GF-D8 (cell line): ENCODE data around the gene TYMP.
"Not testable (repeated sequence)": the region's sequence is repeated elsewhere in the genome, so short reads cannot be mapped to it uniquely, and the experiment has no call there.

Source experiments
- DNase-seq: peaks from one replicate; lab custom pipeline; 2025; lab: John Stamatoyannopoulos, UW

Gene TYMP

GRCh38 chr22:50523806-50524675 is 5.8 kb downstream of the TYMP start:
- DNase-seq = no peak

DNA sequence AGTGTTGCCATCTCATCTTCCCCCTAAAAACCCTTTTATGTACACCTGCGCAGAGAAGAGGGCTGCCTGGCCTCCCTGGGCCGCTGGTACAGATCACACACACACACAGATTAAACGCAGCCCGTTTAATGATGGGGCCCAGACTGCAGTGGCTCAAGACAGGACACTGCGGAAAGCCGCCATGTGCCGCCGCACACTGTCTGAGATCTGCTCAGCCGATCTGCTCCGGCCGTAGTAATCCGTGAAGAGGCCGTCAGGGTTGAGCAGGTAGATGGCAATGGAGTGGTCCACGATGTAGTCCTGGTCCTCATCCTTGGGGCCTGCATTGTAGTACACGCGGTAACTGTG is 6.4 kb downstream of the TYMP start:
- DNase-seq = no peak

DNA sequence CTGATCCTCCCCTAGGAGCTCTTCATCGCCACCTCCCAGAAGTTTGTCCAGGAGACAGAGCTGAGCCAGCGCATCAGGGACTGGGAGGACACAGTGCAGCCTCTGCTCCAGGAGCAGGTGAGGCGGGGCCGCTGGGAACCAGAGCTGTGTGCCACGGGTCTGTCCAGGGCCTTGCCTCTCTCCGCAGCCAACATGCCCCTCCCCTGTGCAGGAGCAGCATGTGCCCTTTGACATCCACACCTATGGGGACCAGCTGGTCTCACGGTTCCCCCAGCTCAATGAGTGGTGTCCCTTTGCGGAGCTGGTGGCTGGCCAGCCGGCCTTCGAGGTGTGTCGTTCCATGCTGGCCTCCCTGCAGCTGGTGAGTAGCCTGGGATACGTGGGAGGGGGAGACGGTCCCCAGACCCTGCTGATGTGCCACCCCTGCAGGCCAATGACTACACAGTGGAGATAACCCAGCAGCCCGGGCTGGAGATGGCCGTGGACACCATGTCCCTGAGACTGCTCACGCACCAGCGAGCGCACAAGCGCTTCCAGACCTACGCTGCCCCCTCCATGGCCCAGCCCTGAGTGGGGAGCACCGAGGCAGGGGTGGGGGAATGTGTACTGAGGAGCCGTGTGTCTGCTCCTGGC is 6.9 kb downstream of the TYMP start:
- no peak for DNase-seq

GRCh38 chr22:50522208-50522805 is 7.5 kb downstream of the TYMP start:
- DNase-seq = no peak

DNA sequence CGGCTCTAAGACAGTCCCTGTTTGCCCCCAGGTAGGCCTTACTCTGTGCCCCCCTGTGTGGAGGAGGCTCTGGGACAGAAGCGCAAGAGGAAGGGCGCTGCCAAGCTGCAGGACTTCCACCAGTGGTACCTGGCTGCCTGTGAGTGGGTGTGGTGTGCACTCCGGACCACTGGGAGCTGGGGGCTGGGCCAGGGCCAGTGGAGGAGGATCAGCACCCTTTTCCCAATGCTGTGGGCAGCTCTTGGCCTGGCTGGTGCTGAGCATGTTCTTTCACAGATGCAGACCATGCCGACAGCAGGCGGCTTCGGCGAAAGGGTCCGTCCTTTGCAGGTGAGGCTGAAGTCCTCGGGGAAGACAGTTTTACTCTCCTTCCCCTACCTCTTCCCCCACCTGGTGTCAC is 8.1 kb downstream of the TYMP start:
- no peak for DNase-seq

GRCh38 chr22:50520826-50521453 is 8.9 kb downstream of the TYMP start:
- no peak for DNase-seq

- not testable (repeated sequence) for DNase-seq
Measured at GRCh38 chr22:50520184-50520583, 9.6 kb downstream of the TYMP start.

DNA sequence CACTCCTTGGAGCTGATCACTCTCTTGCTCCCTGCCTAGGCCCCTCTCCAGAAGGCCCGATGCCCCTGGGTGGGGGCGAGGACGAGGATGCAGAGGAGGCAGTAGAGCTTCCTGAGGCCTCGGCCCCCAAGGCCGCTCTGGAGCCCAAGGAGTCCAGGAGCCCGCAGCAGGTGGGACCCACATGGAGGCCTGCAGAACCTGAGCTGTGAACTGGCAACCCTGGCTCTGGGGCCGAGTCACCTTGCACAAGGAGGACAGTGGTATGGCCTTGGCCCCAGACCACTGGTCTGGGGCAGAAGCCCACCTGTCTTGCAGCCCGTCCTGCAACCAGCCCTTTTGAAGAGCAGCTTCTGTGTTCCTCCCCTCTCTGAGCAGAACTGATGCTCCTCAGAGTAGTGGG is 10.7 kb downstream of the TYMP start:
- no peak for DNase-seq

DNA sequence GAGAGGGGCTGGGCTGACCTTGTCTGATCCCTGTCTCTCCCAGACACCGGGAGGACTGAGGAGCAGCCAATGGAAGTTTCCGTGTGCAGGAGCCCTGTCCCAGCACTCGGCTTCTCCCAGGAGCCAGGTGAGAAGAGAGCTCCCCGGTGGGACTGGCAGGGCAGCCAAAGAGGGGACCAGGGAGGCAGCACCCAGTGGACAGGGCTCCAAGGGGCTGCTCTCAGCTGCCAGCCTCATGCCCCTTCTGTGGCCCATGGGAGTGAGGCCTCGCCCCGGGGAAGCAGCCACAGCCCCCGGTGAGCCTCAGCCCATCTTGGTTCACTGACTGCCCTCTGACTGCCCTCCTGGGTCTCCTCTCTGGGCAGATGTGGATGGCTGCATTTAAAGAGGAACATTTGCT is 11.2 kb downstream of the TYMP start:
- no peak for DNase-seq

DNA sequence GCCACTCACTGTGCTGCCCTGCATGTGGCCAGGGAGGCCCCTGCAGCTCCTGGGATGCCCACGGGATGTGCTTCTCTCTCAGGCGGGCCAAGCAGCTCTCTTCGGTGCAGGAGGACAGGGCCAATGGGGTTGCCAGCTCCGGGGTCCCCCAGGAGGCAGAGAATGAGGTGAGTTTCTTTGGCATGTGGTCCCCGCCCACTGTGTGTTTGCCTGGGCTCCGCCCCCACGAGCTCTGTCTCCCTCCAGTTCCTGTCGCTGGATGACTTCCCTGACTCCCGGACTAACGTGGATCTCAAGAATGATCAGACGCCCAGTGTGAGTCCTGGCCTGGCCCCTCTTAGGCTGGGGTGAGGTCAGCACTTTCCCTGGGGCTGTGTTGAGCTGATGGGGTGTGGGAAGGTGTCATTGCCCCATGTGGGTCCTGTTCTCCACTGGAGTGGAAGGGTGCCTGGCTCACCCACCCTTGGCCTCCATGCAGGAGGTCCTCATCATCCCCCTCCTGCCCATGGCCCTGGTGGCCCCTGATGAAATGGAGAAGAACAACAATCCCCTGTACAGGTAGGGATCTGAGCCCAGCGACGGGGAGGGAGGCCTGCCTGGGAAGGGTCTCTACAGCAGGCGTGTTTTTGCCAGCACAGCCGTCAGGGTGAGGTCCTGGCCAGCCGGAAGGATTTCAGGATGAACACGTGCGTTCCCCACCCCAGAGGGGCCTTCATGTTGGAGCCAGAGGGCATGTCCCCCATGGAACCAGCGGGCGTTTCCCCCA is 12.1 kb downstream of the TYMP start:
- no peak for DNase-seq

- no peak for DNase-seq
Measured at GRCh38 chr22:50516891-50517290, 12.9 kb downstream of the TYMP start.

DNA sequence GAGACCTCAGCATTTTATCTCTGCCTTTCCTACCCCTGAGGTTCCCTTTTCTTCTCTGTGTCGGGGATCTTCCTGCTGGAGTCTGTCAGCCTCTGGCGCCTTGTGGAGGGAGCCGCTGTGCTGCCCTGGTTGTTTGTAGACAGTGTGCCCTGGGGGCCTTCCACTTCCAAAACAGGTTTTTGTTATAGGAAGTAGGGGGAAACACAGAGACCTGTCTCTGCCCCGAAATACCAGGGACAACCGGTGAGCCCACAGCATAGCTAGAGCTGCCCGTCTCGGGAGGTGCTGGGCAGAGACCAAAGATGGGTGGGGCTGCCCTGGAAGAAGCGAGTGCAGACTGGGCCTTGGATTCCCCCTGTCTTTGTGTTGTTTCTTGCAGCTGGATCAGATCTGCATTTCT is 13.7 kb downstream of the TYMP start:
- no peak for DNase-seq

DNA sequence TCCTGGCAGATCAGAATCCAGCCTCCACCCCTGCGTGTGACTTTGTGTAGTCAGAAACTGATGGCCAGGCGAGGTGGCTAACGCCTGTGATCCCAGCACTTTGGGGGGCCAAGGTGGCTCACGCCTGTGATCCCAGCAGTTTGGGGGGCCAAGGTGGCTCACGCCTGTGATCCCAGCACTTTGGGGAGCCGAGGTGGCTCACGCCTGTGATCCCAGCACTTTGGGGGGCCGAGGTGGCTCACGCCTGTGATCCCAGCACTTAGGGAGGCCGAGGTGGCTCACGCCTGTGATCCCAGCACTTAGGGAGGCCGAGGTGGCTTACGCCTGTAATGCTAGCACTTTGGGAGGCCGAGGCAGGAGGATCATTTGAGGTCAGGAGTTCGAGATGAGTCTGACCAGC is 16.6 kb downstream of the TYMP start:
- DNase-seq = no peak

GRCh38 chr22:50508897-50509296 is 20.9 kb downstream of the TYMP start:
- no peak for DNase-seq

DNA sequence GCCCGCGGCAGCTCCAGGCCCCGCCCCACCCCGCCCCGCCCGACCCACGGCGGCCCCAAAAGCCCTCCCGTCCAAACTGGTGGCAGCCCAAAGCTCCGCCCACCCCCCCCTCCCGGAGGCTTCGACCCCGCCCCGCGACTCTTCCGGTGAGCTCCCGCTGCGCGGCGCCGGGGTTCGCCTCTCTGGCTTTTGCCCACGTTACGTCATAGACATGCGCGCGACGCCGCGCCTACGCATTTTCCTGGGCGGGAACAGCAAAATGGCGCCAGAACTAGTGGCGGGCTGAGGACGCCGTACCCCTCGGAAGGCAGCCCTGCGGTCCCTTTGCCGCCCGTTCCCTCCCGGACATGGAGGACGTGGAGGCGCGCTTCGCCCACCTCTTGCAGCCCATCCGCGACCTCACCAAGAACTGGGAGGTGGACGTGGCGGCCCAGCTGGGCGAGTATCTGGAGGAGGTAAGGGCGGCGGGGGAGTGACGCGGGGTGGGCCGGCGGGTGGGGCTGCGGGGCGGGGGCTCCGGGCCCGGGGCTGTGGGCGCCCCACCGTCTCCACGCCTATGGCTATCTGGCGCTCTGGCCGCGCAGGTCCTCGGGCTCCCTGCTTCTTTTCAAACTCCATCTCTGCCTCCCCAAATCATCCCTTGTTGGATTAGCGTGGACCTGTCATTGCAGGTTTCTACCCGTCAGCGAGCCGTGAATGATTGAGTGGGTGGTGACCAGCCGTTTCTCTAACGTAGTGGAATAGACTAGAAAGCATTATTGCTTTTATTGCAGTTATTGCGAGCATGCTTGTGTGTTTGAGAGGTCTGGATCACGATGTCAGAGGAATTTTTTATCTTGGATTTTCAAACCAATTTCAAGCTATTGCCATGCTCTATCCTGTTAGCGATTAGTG is 21.6 kb downstream of the TYMP start, which contains the start of gene NCAPH2:
Gene NCAPH2 (plus strand): TSS at position 234 of the 894 bp plus-strand sequence. CDS start 114 bp downstream, at position 348.
- peak; percentile 91 for DNase-seq

GRCh38 chr22:50507421-50507990 is 22.3 kb downstream of the TYMP start, which contains the start of gene LMF2:
TSS of gene LMF2 (minus strand) at chr22:50507702. CDS start at chr22:50507675, 27 bp downstream.
- DNase-seq = no peak

GRCh38 chr22:50506611-50507420 is 23.0 kb downstream of the TYMP start:
- DNase-seq = no peak

- no peak for DNase-seq
Measured at GRCh38 chr22:50505776-50506610, 23.8 kb downstream of the TYMP start.
